Gastroesophageal sphincter (tissue), 4 donors: Measurements from ENCODE around the gene TNIP1. TPM values are rescaled to one million over a fixed set of nuclear protein-coding genes. Genes with fewer than 3 reads are reported as not detected.

Source experiments
- ATAC-seq: fragments of 150-250 bp; one replicate; pipeline ENCODE4 v1.9.1; 2016; ENCODE audit warnings: mild to moderate bottlenecking, moderate library complexity
- H3K27ac ChIP-seq, 4 donors: fragments of 200-600 bp; sonication (generic) in 3 of 4; 1 replicate in 3 of 4; 2 replicates in 1 of 4; pipeline ENCODE4 v1.5.1; 2016 to 2019
- H3K27me3 ChIP-seq: fragments of 200-600 bp; sonication (generic); one replicate; pipeline ENCODE4 v1.5.1; 2019
- H3K36me3 ChIP-seq, 2 donors: fragments of 200-600 bp; sonication (generic); one replicate each; pipeline ENCODE4 v1.5.1; 2019; ENCODE audit warnings: control low read depth in 1 of 2
- H3K4me1 ChIP-seq, 3 donors: fragments of 200-600 bp; sonication (generic); 1 replicate in 2 of 3; 2 replicates in 1 of 3; pipeline ENCODE4 v1.5.1; 2016 to 2019; ENCODE audit warnings: control low read depth in 2 of 3
- H3K4me3 ChIP-seq, 2 donors: fragments of 200-600 bp; sonication (generic); one replicate each; pipeline ENCODE4 v1.5.1; 2019; ENCODE audit warnings: mild to moderate bottlenecking in 1 of 2, moderate library complexity in 1 of 2
- H3K9me3 ChIP-seq, 3 donors: fragments of 200-600 bp; sonication (generic); one replicate each; pipeline ENCODE4 v1.5.1; 2017 to 2019; ENCODE audit warnings: control low read depth in 2 of 3
- EP300 ChIP-seq: sonication (generic); formaldehyde crosslinking; IDR thresholded peaks from one replicate; pipeline ENCODE4 v1.6.1; 2017; ENCODE audit warnings: antibody characterized with exemption, mild to moderate bottlenecking
- POLR2A ChIP-seq, 2 donors: fragments of 450-650 bp; IDR thresholded peaks; one replicate each; pipeline ENCODE4 v1.6.1; 2017; ENCODE audit warnings: antibody characterized with exemption in 2 of 2, mild to moderate bottlenecking in 2 of 2, moderate library complexity in 1 of 2
- POLR2AphosphoS5 ChIP-seq: sonication (generic); formaldehyde crosslinking; IDR thresholded peaks from one replicate; pipeline ENCODE4 v1.6.1; 2017; ENCODE audit warnings: antibody characterized with exemption
- WGBS, 2 donors: methylation state at CpG; one replicate each; pipeline ENCODE4 v1.1.5; 2018; ENCODE audit warnings: low coverage in 1 of 2; 5-methylcytosine and 5-hydroxymethylcytosine counted together
- total RNA-seq, 4 donors: library from RNA; depleted of rRNA; stranded (reverse); fragments of >200 nt; gene quantifications; one replicate each; pipeline ENCODE4 v1.1.0, GENCODE V29; 2016
- TF ChIP-seq, protein P1 (sequence below), 4 experiments: fragments of 200-600 bp in 2 of 4; fragments of 450-650 bp in 2 of 4; sonication (generic) in 1 of 4; IDR thresholded peaks; one replicate each; pipeline ENCODE4 v1.5.1; 2017 to 2019; ENCODE audit warnings: antibody characterized with exemption in 4 of 4, mild to moderate bottlenecking in 2 of 4, moderate library complexity in 2 of 4

Gene TNIP1
- 100 to 1,000 TPM in 2 of 4 donors, 10 to 100 TPM in 2; 74.2 to 142 (median 97.9) TPM for total RNA-seq

DNA sequence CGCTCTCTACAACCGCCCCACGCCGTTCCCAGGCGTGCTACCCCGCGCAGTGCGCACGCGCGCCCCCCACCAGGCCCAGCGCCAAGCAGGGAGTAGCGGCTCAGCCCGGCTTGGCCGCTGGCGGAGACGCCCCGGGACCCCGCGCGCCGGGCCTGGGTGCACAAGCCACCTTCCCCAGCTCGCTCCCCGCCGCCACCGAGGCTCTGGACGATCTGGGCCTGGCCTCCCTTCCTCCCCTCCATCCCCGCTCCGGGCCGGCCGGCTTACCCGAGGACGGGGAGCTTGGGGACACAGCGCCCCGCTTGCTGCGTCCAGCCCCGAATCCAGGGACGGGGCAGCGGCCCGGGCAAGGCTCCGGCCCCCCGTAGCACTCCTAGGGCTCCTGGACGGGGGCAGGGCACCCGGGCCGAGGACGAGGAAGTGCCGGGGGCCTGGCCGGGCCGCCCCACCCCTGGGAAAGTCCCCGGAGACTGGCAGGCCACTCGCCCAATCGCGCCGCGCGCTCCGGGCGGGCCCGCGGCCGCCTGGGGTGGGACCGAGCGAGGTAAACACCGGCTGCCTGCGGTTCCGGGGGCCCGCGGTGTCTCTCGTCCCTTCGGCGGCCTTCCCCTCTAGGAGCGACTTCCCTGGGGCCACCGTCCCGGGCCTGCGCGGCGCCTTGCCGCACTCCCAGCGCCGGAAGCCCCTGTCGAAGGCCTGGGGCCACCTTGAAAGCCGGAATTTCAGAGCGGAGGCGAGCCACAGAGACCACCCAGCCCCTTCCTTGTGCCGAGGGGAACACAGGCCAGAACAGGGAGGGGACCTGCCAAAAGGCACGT is at the start of gene TNIP1:
TNIP1 (minus strand) TSS at position 422 of the 818 bp plus-strand sequence. CDS start 15,939 bp downstream, outside the sequence.
- TF ChIP-seq POLR2AphosphoS5 (peak; percentile 82), POLR2A (IDR thresholded peaks at IDR 0.05) (peak in 1 of 2 donors; percentile 64), EP300 (no peak)
- TF ChIP-seq, protein P1, sequence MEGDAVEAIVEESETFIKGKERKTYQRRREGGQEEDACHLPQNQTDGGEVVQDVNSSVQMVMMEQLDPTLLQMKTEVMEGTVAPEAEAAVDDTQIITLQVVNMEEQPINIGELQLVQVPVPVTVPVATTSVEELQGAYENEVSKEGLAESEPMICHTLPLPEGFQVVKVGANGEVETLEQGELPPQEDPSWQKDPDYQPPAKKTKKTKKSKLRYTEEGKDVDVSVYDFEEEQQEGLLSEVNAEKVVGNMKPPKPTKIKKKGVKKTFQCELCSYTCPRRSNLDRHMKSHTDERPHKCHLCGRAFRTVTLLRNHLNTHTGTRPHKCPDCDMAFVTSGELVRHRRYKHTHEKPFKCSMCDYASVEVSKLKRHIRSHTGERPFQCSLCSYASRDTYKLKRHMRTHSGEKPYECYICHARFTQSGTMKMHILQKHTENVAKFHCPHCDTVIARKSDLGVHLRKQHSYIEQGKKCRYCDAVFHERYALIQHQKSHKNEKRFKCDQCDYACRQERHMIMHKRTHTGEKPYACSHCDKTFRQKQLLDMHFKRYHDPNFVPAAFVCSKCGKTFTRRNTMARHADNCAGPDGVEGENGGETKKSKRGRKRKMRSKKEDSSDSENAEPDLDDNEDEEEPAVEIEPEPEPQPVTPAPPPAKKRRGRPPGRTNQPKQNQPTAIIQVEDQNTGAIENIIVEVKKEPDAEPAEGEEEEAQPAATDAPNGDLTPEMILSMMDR (IDR thresholded peaks at IDR 0.05) = no peak
- peak; percentile 97 for ATAC-seq
- Histone ChIP-seq H3K4me3 (peak within 1 kb of the TSS; percentile 70 to 82), H3K9me3 (no peaks in the 10 kb centered on the region), H3K36me3 (peaks cover 0 to 19% of the 10 kb centered on the region in 2 donors), H3K4me1 (peaks cover 0 to 72% (median 20%) of the 10 kb centered on the region in 3 donors), H3K27ac (peak within 1 kb of the TSS; percentile 84 to 99 (median 98)), H3K27me3 (no peaks in the 10 kb centered on the region)
- WGBS, 2 donors = no CpG with 5 or more reads among the region's 86 CpGs

DNA sequence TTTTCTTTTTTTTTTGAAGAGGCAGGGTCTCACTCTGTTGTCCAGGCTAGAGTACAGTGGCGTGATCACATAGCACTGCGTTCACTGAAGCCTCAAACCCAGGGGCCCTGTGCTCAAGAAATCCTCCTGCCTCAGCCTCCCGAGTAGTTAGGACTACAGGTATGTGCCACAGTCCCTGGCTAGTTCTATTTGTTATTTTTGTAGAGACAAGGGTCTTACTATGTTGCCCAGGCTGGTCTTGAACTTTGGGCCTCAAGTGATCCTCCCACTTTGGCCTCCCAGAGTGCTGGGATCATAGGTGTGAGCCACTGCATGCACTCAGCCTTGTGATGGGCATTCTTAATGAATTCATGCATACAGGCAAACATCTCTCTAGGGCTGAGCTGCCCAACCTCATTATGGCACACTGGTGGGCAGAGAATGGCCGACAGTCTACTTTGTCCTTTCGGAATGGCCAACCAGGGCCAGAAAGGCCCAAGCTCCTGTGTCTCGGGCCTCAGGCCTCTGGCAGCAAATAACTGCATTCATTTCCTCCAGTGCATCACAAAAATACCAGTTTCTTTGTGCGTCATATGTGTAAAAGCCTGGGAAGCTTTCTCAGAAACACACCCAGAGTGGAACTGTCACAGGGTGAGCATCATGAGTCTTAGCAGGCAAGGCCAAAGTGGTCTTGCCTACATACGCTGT is 49.5 kb upstream of the TNIP1 start:
- TF ChIP-seq POLR2AphosphoS5 (no peak), EP300 (no peak), POLR2A (IDR thresholded peaks at IDR 0.05) (no peak)
- TF ChIP-seq, protein P1 (IDR thresholded peaks at IDR 0.05) = no peak
- ATAC-seq = no peak
- Histone ChIP-seq H3K36me3 (peaks cover 0 to 99% of the 10 kb centered on the region in 2 donors), H3K9me3 (no peaks in the 10 kb centered on the region), H3K4me1 (peaks cover 0 to 22% (median 0%) of the 10 kb centered on the region in 3 donors), H3K27me3 (no peaks in the 10 kb centered on the region), H3K4me3 (no peak overlapping the region), H3K27ac (no peak overlapping the region)
- 93 to 95% methylated on average over 4 to 5 of the region's 8 CpGs for WGBS, 2 donors

- H3K36me3 ChIP-seq = peaks cover 0 to 98% of the 10 kb centered on the region in 2 donors
- WGBS, 2 donors = 59 to 75% methylated on average over 4 of the region's 4 CpGs
- ATAC-seq = no peak
- TF ChIP-seq EP300 (no peak), POLR2AphosphoS5 (no peak), POLR2A (IDR thresholded peaks at IDR 0.05) (no peak)
- TF ChIP-seq, protein P1 (IDR thresholded peaks at IDR 0.05) = no peak
- no peaks in the 10 kb centered on the region for H3K9me3 ChIP-seq
- H3K4me3 ChIP-seq = no peak overlapping the region
- H3K4me1 ChIP-seq = peaks cover 0 to 38% (median 6%) of the 10 kb centered on the region in 3 donors
- H3K27me3 ChIP-seq = no peaks in the 10 kb centered on the region
- H3K27ac ChIP-seq = peak overlapping the region in 1 of 4 donors; percentile 3
Measured at GRCh38 chr5:151128817-151129216, 48.0 kb upstream of the TNIP1 start.

- no peaks in the 10 kb centered on the region for H3K27me3 ChIP-seq
- H3K36me3 ChIP-seq = peaks cover 0 to 98% of the 10 kb centered on the region in 2 donors
- H3K4me1 ChIP-seq = peaks cover 0 to 47% (median 11%) of the 10 kb centered on the region in 3 donors
- H3K9me3 ChIP-seq = no peaks in the 10 kb centered on the region
- no peak overlapping the region for H3K4me3 ChIP-seq
- no peak overlapping the region for H3K27ac ChIP-seq
- 83% methylated on average over 2 of the region's 8 CpGs; no CpG with 5 or more reads in 1 of the 2 donors for WGBS, 2 donors
- TF ChIP-seq POLR2A (IDR thresholded peaks at IDR 0.05) = no peak
- TF ChIP-seq, protein P1 (IDR thresholded peaks at IDR 0.05) = no peak
- no peak for ATAC-seq
Measured at GRCh38 chr5:151127926-151128325, 47.1 kb upstream of the TNIP1 start.
